Large intestine (tissue), 3 donors: ENCODE data around the gene MYO15B. TPM values are rescaled to one million over a fixed set of nuclear protein-coding genes. Genes with fewer than 3 reads are reported as not detected.
"Not testable (repeated sequence)": the region's sequence is repeated elsewhere in the genome, so short reads cannot be mapped to it uniquely, and the experiment has no call there.

Experiments
- DNase-seq, 2 donors: peaks; one replicate each; pipeline versions ENCODE4 v3.0.0 to v3.0.0-alpha.2; 2013
- H3K27ac ChIP-seq: one replicate; pipeline ENCODE4 v1.5.1; 2013; ENCODE audit warnings: low read length
- H3K27me3 ChIP-seq: 2 replicates; pipeline ENCODE4 v1.6.1; 2013; ENCODE audit warnings: low read length; ENCODE audit not compliant: control insufficient read depth, insufficient read depth
- H3K36me3 ChIP-seq: 2 replicates; pipeline ENCODE4 v1.6.1; 2013; ENCODE audit warnings: low read length; ENCODE audit not compliant: control insufficient read depth, insufficient read depth
- H3K4me1 ChIP-seq: one replicate; pipeline ENCODE4 v1.6.1; 2013; ENCODE audit warnings: low read length; ENCODE audit not compliant: control insufficient read depth, insufficient read depth
- H3K4me3 ChIP-seq: one replicate; pipeline ENCODE4 v1.5.1; 2013; ENCODE audit warnings: low read length
- H3K9me3 ChIP-seq: one replicate; pipeline ENCODE4 v1.6.1; 2013; ENCODE audit warnings: mild to moderate bottlenecking, low read depth, low read length, moderate library complexity; ENCODE audit not compliant: control insufficient read depth
- WGBS: methylation state at CpG from one replicate; pipeline ENCODE4 v1.1.5; 2013; ENCODE audit warnings: low lambda C conversion rate; ENCODE audit not compliant: insufficient coverage; 5-methylcytosine and 5-hydroxymethylcytosine counted together
- polyA plus RNA-seq: library from polyadenylated mRNA; unstranded; fragments of 120-200 nt; gene quantifications from one replicate; pipeline ENCODE4 v1.2.1, GENCODE V29; 2013

Gene MYO15B
- polyA plus RNA-seq, 1 donor: 595 TPM

- H3K27ac ChIP-seq: no peak overlapping the region
These were observed 12.4 kb upstream of the MYO15B start for GRCh38 chr17:75575197-75575596.

GRCh38 chr17:75575728-75576127 lies 11.9 kb upstream of the MYO15B start:
- Histone ChIP-seq H3K36me3 (peaks cover 44% of the 10 kb centered on the region), H3K27ac (peak overlapping the region; percentile 70), H3K4me3 (no peak overlapping the region), H3K9me3 (peaks cover 13% of the 10 kb centered on the region), H3K27me3 (no peaks in the 10 kb centered on the region), H3K4me1 (peaks cover 42% of the 10 kb centered on the region)
- WGBS: no CpG with 5 or more reads among the region's 11 CpGs
- peak in 1 of 2 donors; percentile 17 for DNase-seq

More at GRCh38 chr17:75575197-75575596, 12.4 kb upstream of the MYO15B start:
- no CpG with 5 or more reads among the region's 10 CpGs for WGBS
- H3K4me3 ChIP-seq: no peak overlapping the region
- DNase-seq: no peak
- H3K36me3 ChIP-seq: peaks cover 50% of the 10 kb centered on the region
- peaks cover 10% of the 10 kb centered on the region for H3K9me3 ChIP-seq
- H3K27me3 ChIP-seq: no peaks in the 10 kb centered on the region
- peaks cover 42% of the 10 kb centered on the region for H3K4me1 ChIP-seq

- H3K4me1 ChIP-seq: peaks cover 42% of the 10 kb centered on the region
- peak; percentile 76 to 91 for DNase-seq
- peak overlapping the region; percentile 70 for H3K27ac ChIP-seq
- H3K4me3 ChIP-seq: no peak overlapping the region
- H3K36me3 ChIP-seq: peaks cover 35% of the 10 kb centered on the region
- H3K9me3 ChIP-seq: peaks cover 14% of the 10 kb centered on the region
- WGBS: no CpG with 5 or more reads among the region's 15 CpGs
- H3K27me3 ChIP-seq: no peaks in the 10 kb centered on the region
These were observed 10.9 kb upstream of the MYO15B start for GRCh38 chr17:75576661-75577060.

- Histone ChIP-seq H3K9me3 (peaks cover 14% of the 10 kb centered on the region), H3K4me1 (peaks cover 26% of the 10 kb centered on the region)
- not testable (repeated sequence) for H3K4me3 ChIP-seq, H3K27me3 ChIP-seq, DNase-seq, H3K36me3 ChIP-seq, H3K27ac ChIP-seq
- WGBS: no CpG with 5 or more reads among the region's 23 CpGs
These were observed 6.4 kb upstream of the MYO15B start for GRCh38 chr17:75581121-75581725.

GRCh38 chr17:75583197-75583596 lies 4.4 kb upstream of the MYO15B start:
- DNase-seq, H3K36me3 ChIP-seq: not testable (repeated sequence)
- no CpG with 5 or more reads among the region's 6 CpGs for WGBS

GRCh38 chr17:75584849-75585175 lies 2.8 kb upstream of the MYO15B start:
- no peaks in the 10 kb centered on the region for H3K27me3 ChIP-seq
- no peak for DNase-seq
- H3K9me3 ChIP-seq: peaks cover 9% of the 10 kb centered on the region
- H3K27ac ChIP-seq: no peak overlapping the region
- H3K4me1 ChIP-seq: peaks cover 12% of the 10 kb centered on the region
- WGBS: no CpG with 5 or more reads among the region's 7 CpGs
- H3K36me3 ChIP-seq: no peaks in the 10 kb centered on the region
- no peak overlapping the region for H3K4me3 ChIP-seq

More at GRCh38 chr17:75583197-75583596, 4.4 kb upstream of the MYO15B start:
- H3K27ac ChIP-seq, H3K9me3 ChIP-seq, H3K27me3 ChIP-seq, H3K4me3 ChIP-seq: not testable (repeated sequence)
- H3K4me1 ChIP-seq: peaks cover 13% of the 10 kb centered on the region

GRCh38 chr17:75588596-75589011 lies 1.0 kb downstream of the MYO15B start:
- Histone ChIP-seq H3K4me3 (peak overlapping the region; percentile 65), H3K27ac (peak overlapping the region; percentile 81), H3K27me3 (no peaks in the 10 kb centered on the region), H3K4me1 (peaks cover 14% of the 10 kb centered on the region), H3K36me3 (no peaks in the 10 kb centered on the region), H3K9me3 (peaks cover 5% of the 10 kb centered on the region)
- DNase-seq: no peak
- no CpG with 5 or more reads among the region's 49 CpGs for WGBS

GRCh38 chr17:75589012-75589918 lies 1.7 kb downstream of the MYO15B start:
- Histone ChIP-seq H3K36me3 (no peaks in the 10 kb centered on the region), H3K27ac (peak overlapping the region; percentile 81), H3K9me3 (peaks cover 5% of the 10 kb centered on the region), H3K27me3 (no peaks in the 10 kb centered on the region), H3K4me3 (peak overlapping the region; percentile 68), H3K4me1 (peaks cover 14% of the 10 kb centered on the region)
- DNase-seq: peak; percentile 86 to 90
- no CpG with 5 or more reads among the region's 100 CpGs for WGBS

GRCh38 chr17:75589919-75590303 lies 2.3 kb downstream of the MYO15B start:
- H3K27ac ChIP-seq: no peak overlapping the region

GRCh38 chr17:75590314-75590761 lies 2.7 kb downstream of the MYO15B start:
- H3K4me1 ChIP-seq: peaks cover 14% of the 10 kb centered on the region
- H3K4me3 ChIP-seq: no peak overlapping the region
- no peaks in the 10 kb centered on the region for H3K36me3 ChIP-seq
- H3K27ac ChIP-seq: no peak overlapping the region
- no peak for DNase-seq
- H3K9me3 ChIP-seq: peaks cover 5% of the 10 kb centered on the region
- WGBS: no CpG with 5 or more reads among the region's 8 CpGs
- H3K27me3 ChIP-seq: no peaks in the 10 kb centered on the region

More at GRCh38 chr17:75589919-75590303, 2.3 kb downstream of the MYO15B start:
- DNase-seq: no peak
- no CpG with 5 or more reads among the region's 29 CpGs for WGBS
- Histone ChIP-seq H3K4me1 (peaks cover 14% of the 10 kb centered on the region), H3K27me3 (no peaks in the 10 kb centered on the region), H3K9me3 (peaks cover 5% of the 10 kb centered on the region), H3K4me3 (peak overlapping the region; percentile 68), H3K36me3 (no peaks in the 10 kb centered on the region)
